Measurements from ENCODE around the gene ZNF175. TPM values are rescaled to one million over a fixed set of nuclear protein-coding genes. Genes with fewer than 3 reads are reported as not detected.
A peak's percentile ranks its signal among the peaks of the same experiment; 100 is the strongest.

Gene ZNF175
- total and polyA plus RNA-seq, 9 of the 15 experiments (the other 6 are each of a cell fraction or from before 2014, with no cell fraction given) = 3.7 to 37.9 (median 14.0) TPM

DNA sequence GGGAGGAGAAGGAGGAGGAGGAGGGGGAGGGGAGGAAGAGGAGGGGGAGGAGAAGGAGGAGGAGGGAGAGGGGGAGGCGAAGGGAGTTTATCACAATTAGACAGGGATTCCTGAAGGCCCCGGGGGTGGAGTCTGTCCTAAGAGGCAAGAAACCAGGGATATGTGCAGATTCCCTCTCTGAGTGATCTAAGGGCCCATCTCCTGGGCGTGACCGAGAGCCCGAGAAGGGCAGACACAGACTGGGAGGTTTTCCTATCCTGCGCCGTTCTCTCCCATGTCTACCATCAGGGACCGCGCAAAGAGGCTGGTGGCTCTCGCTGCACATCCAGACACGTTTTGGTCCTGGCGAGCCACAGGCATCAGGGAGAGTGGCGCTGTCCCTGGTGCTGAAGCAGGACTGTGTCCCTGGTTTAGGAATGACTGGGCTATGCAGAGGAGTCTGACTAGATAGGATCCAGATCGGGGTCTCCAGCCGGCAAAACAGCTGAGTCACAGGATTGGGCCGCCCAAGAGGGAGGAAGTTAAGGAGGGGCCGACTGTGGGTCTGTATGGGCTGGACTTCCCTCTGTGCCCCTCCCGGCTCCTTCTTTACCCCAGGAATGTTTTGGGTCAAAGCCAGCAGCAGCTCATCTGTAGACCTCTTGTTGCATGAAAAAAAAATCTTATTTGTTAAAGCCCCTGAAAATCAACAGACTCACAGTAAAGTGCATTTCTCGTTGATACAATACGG lies 17.9 kb upstream of the ZNF175 start (continued):
- TF ChIP-seq, protein P1, sequence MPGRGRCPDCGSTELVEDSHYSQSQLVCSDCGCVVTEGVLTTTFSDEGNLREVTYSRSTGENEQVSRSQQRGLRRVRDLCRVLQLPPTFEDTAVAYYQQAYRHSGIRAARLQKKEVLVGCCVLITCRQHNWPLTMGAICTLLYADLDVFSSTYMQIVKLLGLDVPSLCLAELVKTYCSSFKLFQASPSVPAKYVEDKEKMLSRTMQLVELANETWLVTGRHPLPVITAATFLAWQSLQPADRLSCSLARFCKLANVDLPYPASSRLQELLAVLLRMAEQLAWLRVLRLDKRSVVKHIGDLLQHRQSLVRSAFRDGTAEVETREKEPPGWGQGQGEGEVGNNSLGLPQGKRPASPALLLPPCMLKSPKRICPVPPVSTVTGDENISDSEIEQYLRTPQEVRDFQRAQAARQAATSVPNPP (IDR thresholded peaks at IDR 0.05; ENCODE audit: borderline replicate concordance, insufficient read depth, insufficient read length) = no peak
- TF ChIP-seq ZNF263 (CRISPR knock-in tag; IDR thresholded peaks at IDR 0.05; ENCODE audit: borderline replicate concordance) (peak; percentile 98), CHCHD3 (CRISPR knock-in tag; IDR thresholded peaks at IDR 0.05) (no peak), ZNF583 (CRISPR knock-in tag; IDR thresholded peaks at IDR 0.05) (0 out of 2 replicates have a peak, but pooled peaks have one; percentile 34), CBX5 (IDR thresholded peaks at IDR 0.05; ENCODE audit: borderline replicate concordance, low read depth) (peak; percentile 50; the same call in 1 of the 2 replicates), HEY1 (CRISPR knock-in tag; IDR thresholded peaks at IDR 0.05; ENCODE audit: borderline replicate concordance) (0 out of 2 replicates have a peak, but pooled peaks have one; percentile 8), MED1 (CRISPR knock-in tag; IDR thresholded peaks at IDR 0.05; ENCODE audit: borderline replicate concordance) (no peak), MBD2 (IDR thresholded peaks at IDR 0.05; ENCODE audit: borderline replicate concordance, low read depth) (peak; percentile 45; the same call in 1 of the 2 replicates), STAG1 (CRISPR knock-in tag; IDR thresholded peaks at IDR 0.05; ENCODE audit: borderline replicate concordance) (0 out of 2 replicates have a peak, but pooled peaks have one; percentile 12), SIX5 (IDR thresholded peaks at IDR 0.05; ENCODE audit: borderline replicate concordance in 1 of 2, insufficient read depth in 1 of 2, low read depth in 1 of 2, low read length in 2 of 2) (no peak), NONO (IDR thresholded peaks at IDR 0.05; ENCODE audit: low read depth in 2 of 2, low read length in 1 of 2) (no peak), OTX1 (CRISPR knock-in tag; IDR thresholded peaks at IDR 0.05) (no peak), FOXM1 (IDR thresholded peaks at IDR 0.05; ENCODE audit: low read depth) (no peak), FOXM1 (CRISPR knock-in tag; IDR thresholded peaks at IDR 0.05; ENCODE audit: low read depth) (0 out of 2 replicates have a peak, but pooled peaks have one; percentile 71)
- TF ChIP-seq, protein P2, sequence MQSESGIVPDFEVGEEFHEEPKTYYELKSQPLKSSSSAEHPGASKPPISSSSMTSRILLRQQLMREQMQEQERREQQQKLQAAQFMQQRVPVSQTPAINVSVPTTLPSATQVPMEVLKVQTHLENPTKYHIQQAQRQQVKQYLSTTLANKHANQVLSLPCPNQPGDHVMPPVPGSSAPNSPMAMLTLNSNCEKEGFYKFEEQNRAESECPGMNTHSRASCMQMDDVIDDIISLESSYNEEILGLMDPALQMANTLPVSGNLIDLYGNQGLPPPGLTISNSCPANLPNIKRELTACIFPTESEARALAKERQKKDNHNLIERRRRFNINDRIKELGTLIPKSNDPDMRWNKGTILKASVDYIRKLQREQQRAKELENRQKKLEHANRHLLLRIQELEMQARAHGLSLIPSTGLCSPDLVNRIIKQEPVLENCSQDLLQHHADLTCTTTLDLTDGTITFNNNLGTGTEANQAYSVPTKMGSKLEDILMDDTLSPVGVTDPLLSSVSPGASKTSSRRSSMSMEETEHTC (IDR thresholded peaks at IDR 0.05) = no peak
- TF ChIP-seq, protein P3, sequence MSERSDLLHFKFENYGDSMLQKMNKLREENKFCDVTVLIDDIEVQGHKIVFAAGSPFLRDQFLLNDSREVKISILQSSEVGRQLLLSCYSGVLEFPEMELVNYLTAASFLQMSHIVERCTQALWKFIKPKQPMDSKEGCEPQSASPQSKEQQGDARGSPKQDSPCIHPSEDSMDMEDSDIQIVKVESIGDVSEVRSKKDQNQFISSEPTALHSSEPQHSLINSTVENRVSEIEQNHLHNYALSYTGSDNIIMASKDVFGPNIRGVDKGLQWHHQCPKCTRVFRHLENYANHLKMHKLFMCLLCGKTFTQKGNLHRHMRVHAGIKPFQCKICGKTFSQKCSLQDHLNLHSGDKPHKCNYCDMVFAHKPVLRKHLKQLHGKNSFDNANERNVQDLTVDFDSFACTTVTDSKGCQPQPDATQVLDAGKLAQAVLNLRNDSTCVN (CRISPR knock-in tag; IDR thresholded peaks at IDR 0.05) = no peak
- TF ChIP-seq, protein P4, sequence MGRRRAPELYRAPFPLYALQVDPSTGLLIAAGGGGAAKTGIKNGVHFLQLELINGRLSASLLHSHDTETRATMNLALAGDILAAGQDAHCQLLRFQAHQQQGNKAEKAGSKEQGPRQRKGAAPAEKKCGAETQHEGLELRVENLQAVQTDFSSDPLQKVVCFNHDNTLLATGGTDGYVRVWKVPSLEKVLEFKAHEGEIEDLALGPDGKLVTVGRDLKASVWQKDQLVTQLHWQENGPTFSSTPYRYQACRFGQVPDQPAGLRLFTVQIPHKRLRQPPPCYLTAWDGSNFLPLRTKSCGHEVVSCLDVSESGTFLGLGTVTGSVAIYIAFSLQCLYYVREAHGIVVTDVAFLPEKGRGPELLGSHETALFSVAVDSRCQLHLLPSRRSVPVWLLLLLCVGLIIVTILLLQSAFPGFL (CRISPR knock-in tag; IDR thresholded peaks at IDR 0.05) = no peak
- TF ChIP-seq, protein P5, sequence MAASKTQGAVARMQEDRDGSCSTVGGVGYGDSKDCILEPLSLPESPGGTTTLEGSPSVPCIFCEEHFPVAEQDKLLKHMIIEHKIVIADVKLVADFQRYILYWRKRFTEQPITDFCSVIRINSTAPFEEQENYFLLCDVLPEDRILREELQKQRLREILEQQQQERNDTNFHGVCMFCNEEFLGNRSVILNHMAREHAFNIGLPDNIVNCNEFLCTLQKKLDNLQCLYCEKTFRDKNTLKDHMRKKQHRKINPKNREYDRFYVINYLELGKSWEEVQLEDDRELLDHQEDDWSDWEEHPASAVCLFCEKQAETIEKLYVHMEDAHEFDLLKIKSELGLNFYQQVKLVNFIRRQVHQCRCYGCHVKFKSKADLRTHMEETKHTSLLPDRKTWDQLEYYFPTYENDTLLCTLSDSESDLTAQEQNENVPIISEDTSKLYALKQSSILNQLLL (CRISPR knock-in tag; IDR thresholded peaks at IDR 0.05; ENCODE audit: borderline replicate concordance) = no peak
- TF ChIP-seq, protein P6, sequence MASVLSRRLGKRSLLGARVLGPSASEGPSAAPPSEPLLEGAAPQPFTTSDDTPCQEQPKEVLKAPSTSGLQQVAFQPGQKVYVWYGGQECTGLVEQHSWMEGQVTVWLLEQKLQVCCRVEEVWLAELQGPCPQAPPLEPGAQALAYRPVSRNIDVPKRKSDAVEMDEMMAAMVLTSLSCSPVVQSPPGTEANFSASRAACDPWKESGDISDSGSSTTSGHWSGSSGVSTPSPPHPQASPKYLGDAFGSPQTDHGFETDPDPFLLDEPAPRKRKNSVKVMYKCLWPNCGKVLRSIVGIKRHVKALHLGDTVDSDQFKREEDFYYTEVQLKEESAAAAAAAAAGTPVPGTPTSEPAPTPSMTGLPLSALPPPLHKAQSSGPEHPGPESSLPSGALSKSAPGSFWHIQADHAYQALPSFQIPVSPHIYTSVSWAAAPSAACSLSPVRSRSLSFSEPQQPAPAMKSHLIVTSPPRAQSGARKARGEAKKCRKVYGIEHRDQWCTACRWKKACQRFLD (CRISPR knock-in tag; IDR thresholded peaks at IDR 0.05) = no peak

All from K562 (cell line).